Activated T-helper 1 cell treated with anti-CD3 and anti-CD28 coated beads, Interleukin-12 subunit alpha, Interleukin-12 subunit beta, Interleukin-2, Interleukin-4 antibody, amounts not matched to agents 30 ng/mL and 10 ng/mL and 1 ng/mL, durations not matched to agents 14 hours and 24 hours and 36 hours (primary cell): Measurements from ENCODE around the gene SPATS2. TPM values are rescaled to one million over a fixed set of nuclear protein-coding genes. Genes with fewer than 3 reads are reported as not detected.

ENCODE experiments used
- DNase-seq: peaks from one replicate; pipeline ENCODE4 v3.0.0; 2021; ENCODE audit warnings: low spot score
- H3K27ac Mint-ChIP-seq: one replicate; pipeline ENCODE4 v1.8.0; 2021; ENCODE audit warnings: mild to moderate bottlenecking, mixed read lengths
- H3K27me3 Mint-ChIP-seq: one replicate; pipeline ENCODE4 v1.8.0; 2022; ENCODE audit warnings: mild to moderate bottlenecking, moderate library complexity, mixed read lengths; ENCODE audit not compliant: insufficient read depth
- H3K36me3 Mint-ChIP-seq: one replicate; pipeline ENCODE4 v1.8.0; 2021; ENCODE audit warnings: low read depth, mixed read lengths
- H3K4me1 Mint-ChIP-seq: one replicate; pipeline ENCODE4 v1.8.0; 2021; ENCODE audit warnings: low read depth, mixed read lengths
- H3K4me3 Mint-ChIP-seq: one replicate; pipeline ENCODE4 v1.8.0; 2021; ENCODE audit warnings: mild to moderate bottlenecking, moderate library complexity, mixed read lengths
- H3K9me3 Mint-ChIP-seq: one replicate; pipeline ENCODE4 v1.8.0; 2021; ENCODE audit warnings: mixed read lengths
- intact Hi-C: fragments of 100-400 bp; cut with micrococcal nuclease; formaldehyde crosslinking; loops from one replicate; pipeline ENCODE4 v1.15.1; 2024
- total RNA-seq: library from RNA; stranded (reverse); gene quantifications from 2 replicates; pipeline ENCODE4 v1.2.3, GENCODE V29; 2022

The SPATS2 gene
- total RNA-seq, 1 donor from 2014 or later = 12.0 TPM

GRCh38 chr12:49340095-49340870 lies 27.0 kb upstream of the SPATS2 start:
- H3K4me3 Mint-ChIP-seq = no peak overlapping the region
- peaks cover 70% of the 10 kb centered on the region for H3K27me3 Mint-ChIP-seq
- H3K36me3 Mint-ChIP-seq = no peaks in the 10 kb centered on the region
- H3K9me3 Mint-ChIP-seq = no peaks in the 10 kb centered on the region
- no peak overlapping the region for H3K27ac Mint-ChIP-seq
- peaks cover 25% of the 10 kb centered on the region for H3K4me1 Mint-ChIP-seq
- intact Hi-C loops = loop anchor here (5.0 kb wide), 4 partner anchors 208 to 358 kb away; partner anchors contain the start of genes DDN, DHH and TUBA1B
- DNase-seq = no peak

GRCh38 chr12:49340971-49341776 lies 26.1 kb upstream of the SPATS2 start:
- Mint-ChIP-seq H3K36me3 (no peaks in the 10 kb centered on the region), H3K27me3 (peaks cover 72% of the 10 kb centered on the region), H3K9me3 (no peaks in the 10 kb centered on the region), H3K27ac (no peak overlapping the region), H3K4me3 (no peak overlapping the region), H3K4me1 (peaks cover 26% of the 10 kb centered on the region)
- intact Hi-C loops = loop anchor here (5.0 kb wide), 4 partner anchors 209 to 359 kb away; partner anchors contain the start of genes DDN, DHH and TUBA1B
- no peak for DNase-seq

DNA sequence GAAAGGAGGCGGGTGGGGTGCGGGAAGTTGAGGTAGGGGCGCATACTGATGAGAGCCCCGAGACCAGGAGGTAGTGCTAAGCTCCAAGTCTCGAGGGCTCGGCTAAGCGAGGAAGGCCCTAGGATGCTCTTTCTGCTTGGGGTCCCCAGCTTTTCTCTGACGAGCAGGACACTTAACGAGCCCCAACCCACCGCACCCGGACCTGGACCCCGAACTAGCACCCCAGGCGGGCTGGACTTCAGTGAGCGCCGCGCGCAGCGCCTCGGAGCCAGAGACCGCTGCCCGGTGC lies 25.5 kb upstream of the SPATS2 start:
- Mint-ChIP-seq H3K9me3 (no peaks in the 10 kb centered on the region), H3K27ac (no peak overlapping the region), H3K4me1 (peaks cover 32% of the 10 kb centered on the region), H3K27me3 (peaks cover 76% of the 10 kb centered on the region), H3K4me3 (no peak overlapping the region), H3K36me3 (no peaks in the 10 kb centered on the region)
- no peak for DNase-seq
- intact Hi-C loops = loop anchor here (1.0 to 5.0 kb wide), 7 partner anchors 18 to 359 kb away; partner anchors contain the start of genes DDN, DHH, SPATS2 and TROAP

- Mint-ChIP-seq H3K36me3 (no peaks in the 10 kb centered on the region), H3K9me3 (no peaks in the 10 kb centered on the region), H3K4me3 (peak overlapping the region; percentile 37), H3K27me3 (peaks cover 77% of the 10 kb centered on the region), H3K27ac (no peak overlapping the region), H3K4me1 (peaks cover 35% of the 10 kb centered on the region)
- DNase-seq = peak; percentile 56
- intact Hi-C loops = loop anchor here (1.0 to 5.0 kb wide), 7 partner anchors 19 to 360 kb away; partner anchors contain the start of genes DDN, DHH, SPATS2 and TROAP
These were observed 25.0 kb upstream of the SPATS2 start for GRCh38 chr12:49342066-49342913.

DNA sequence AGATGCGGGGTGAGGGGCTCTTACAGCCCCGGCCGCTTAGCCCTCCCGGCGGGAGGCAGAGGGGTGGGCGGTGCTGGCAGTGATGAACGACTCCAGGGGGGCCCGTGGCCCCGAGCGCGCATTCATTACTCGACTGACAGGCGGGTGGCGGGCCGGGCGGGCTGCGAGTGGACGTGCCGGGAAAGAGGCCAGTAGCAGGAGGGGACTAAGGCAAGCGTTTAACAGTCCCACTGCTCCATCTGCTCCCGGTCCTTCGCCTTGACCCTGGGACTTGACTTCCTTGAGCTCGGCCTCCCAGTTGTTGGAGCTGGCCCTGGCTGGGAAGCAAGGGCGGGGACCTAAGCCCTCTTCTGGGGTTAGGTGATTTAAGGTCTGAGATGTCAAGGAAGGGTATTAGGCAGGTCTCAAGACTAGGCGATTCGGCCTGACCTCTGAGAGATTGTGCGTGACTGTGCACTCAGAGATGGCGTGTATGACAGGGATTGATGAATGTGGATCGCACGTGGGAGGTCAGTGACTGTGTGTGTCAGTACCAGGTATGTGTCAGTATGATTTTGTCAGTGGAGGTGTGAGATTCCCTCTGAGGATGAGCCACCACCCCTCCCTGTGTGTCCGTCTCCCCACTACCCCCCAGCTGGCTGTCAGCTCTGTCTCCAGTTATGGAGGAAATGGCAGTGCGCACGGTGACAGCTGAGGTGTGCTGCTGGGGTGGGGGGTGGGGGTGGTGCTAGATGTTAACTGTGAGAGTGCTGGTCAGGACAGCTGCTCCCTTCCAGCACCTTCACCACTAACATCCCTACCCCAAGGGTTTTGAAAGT lies 24.1 kb upstream of the SPATS2 start:
- intact Hi-C loops = loop anchor here (1.0 to 5.0 kb wide), 7 partner anchors 20 to 361 kb away; partner anchors contain the start of genes DDN, DHH, SPATS2 and TROAP
- DNase-seq = no peak
- Mint-ChIP-seq H3K4me3 (peak overlapping the region; percentile 37), H3K27me3 (peaks cover 74% of the 10 kb centered on the region), H3K4me1 (peaks cover 29% of the 10 kb centered on the region), H3K9me3 (no peaks in the 10 kb centered on the region), H3K36me3 (no peaks in the 10 kb centered on the region), H3K27ac (no peak overlapping the region)

GRCh38 chr12:49344486-49345050 lies 22.7 kb upstream of the SPATS2 start:
- peaks cover 25% of the 10 kb centered on the region for H3K4me1 Mint-ChIP-seq
- H3K27me3 Mint-ChIP-seq = peaks cover 73% of the 10 kb centered on the region
- H3K4me3 Mint-ChIP-seq = no peak overlapping the region
- intact Hi-C loops = loop anchor here (5.0 kb wide), 4 partner anchors 212 to 362 kb away; partner anchors contain the start of genes DDN, DHH and TUBA1B
- H3K36me3 Mint-ChIP-seq = no peaks in the 10 kb centered on the region
- DNase-seq = no peak
- H3K9me3 Mint-ChIP-seq = no peaks in the 10 kb centered on the region
- H3K27ac Mint-ChIP-seq = no peak overlapping the region

DNA sequence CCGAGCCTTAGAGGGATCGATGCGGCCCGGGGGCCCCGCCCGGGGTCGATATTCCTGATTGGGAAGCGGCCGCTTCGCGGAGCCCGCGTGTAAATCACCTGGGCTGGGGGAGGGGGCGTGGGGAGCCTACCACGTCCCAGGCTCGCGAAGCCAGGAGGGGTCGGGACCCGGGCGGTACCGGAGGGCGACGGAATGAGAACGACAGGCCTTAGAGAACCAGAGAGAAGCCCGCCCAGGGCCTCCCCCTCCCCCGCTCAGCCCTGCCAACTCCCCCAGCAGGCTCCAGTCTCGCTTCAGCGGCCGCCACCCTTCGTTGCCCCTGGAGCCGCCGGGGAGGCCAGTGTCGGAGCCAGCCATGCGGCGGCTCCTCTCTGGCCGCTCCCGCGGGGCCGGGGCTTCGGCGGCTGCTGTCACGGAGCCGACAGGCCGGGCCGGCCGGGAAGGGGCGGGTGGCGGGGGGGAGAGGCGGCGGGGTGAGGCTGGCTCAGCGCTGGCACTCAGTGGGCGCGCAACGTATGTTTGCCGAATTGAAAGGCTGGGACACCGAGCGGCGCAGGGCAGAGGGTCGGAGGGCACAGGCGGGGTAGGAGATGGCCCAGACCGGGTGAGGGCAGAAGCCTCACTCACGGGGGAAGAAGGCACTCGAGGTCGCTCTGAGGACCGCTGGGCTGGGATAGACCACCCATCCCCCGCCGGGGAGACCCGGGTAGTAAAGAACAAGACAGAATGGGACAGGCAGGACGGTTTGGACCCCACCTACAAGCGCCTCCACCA lies 22.0 kb upstream of the SPATS2 start:
- H3K27me3 Mint-ChIP-seq = peaks cover 68% of the 10 kb centered on the region
- no peaks in the 10 kb centered on the region for H3K9me3 Mint-ChIP-seq
- no peak for DNase-seq
- no peak overlapping the region for H3K27ac Mint-ChIP-seq
- H3K36me3 Mint-ChIP-seq = no peaks in the 10 kb centered on the region
- peak overlapping the region; percentile 47 for H3K4me3 Mint-ChIP-seq
- intact Hi-C loops = no loop called here
- peaks cover 25% of the 10 kb centered on the region for H3K4me1 Mint-ChIP-seq

- no peaks in the 10 kb centered on the region for H3K9me3 Mint-ChIP-seq
- intact Hi-C loops = loop anchor here (1.0 to 2.0 kb wide), 2 partner anchors 9 to 13 kb away; partner anchors contain the start of gene C1QL4
These were observed 21.2 kb upstream of the SPATS2 start for GRCh38 chr12:49345825-49346658.

DNA sequence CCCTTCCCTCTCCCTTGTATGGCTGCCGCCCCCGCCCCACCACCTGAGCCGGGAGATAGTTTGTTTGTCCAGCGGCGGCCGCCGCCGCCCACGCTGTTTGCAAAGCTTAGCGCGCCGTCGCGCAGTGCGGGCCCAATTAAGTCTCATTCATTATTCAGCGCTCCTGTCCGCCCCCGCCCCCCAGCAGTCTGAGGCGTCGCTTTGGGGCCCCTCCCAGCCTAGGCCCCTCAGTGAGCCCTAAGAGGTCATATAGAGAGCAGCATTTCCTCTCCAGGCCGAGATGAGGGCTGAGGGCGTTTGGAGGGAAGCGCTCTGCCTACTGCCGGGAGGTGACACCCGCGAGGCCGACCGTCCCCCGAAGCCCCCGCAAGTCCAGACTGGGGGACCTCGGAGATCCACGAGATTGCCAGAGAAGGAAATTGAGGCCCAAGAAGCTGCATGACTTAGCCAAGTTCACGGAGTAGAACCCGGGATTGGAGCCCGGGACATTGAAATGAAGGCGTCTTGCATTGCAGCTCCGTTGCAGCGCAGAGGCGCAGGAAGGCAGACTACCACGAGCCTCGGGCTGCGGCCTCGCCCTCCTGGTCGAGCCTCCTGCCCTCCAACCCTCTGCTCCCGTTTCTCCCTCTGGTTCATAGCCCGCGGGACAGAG lies 20.5 kb upstream of the SPATS2 start, which contains the start of gene DNAJC22:
DNAJC22 (plus strand) TSS at position 230 of the 652 bp plus-strand sequence. CDS start 1,985 bp downstream, outside the sequence.
- no peaks in the 10 kb centered on the region for H3K36me3 Mint-ChIP-seq
- peak within 1 kb of the TSS; percentile 45 for H3K27ac Mint-ChIP-seq
- no peaks in the 10 kb centered on the region for H3K9me3 Mint-ChIP-seq
- peaks cover 25% of the 10 kb centered on the region for H3K4me1 Mint-ChIP-seq
- DNase-seq = no peak
- intact Hi-C loops = loop anchor here (1.0 to 2.0 kb wide), 3 partner anchors 9 to 58 kb away; partner anchors contain the start of gene C1QL4
- H3K4me3 Mint-ChIP-seq = peak within 1 kb of the TSS; percentile 79
- peaks cover 61% of the 10 kb centered on the region for H3K27me3 Mint-ChIP-seq

More at GRCh38 chr12:49345825-49346658, 21.2 kb upstream of the SPATS2 start:
- H3K36me3 Mint-ChIP-seq = no peaks in the 10 kb centered on the region
- peak overlapping the region; percentile 79 for H3K4me3 Mint-ChIP-seq
- no peak for DNase-seq
- peaks cover 63% of the 10 kb centered on the region for H3K27me3 Mint-ChIP-seq
- H3K27ac Mint-ChIP-seq = no peak overlapping the region
- H3K4me1 Mint-ChIP-seq = peaks cover 25% of the 10 kb centered on the region
